ENCODE data around the gene PTGR1.

Gene PTGR1

GRCh38 chr9:111630964-111631213 is 31.4 kb upstream of the PTGR1 start:
- no peak overlapping the region for H2BK5ac ChIP-seq (ENCODE audit: low read depth, low read length, poor library complexity, severe bottlenecking)
- H2BK12ac ChIP-seq (ENCODE audit: low read length in 2 of 2): no peak overlapping the region
- DNase-seq: no peak
- no peak overlapping the region for H3K14ac ChIP-seq (ENCODE audit: low read length in 2 of 2)
- no peak overlapping the region for H4K91ac ChIP-seq (ENCODE audit: low read length)
- no peak overlapping the region for H2BK120ac ChIP-seq (ENCODE audit: low read depth, low read length)
- peak overlapping the region; percentile 87 for H4K8ac ChIP-seq (ENCODE audit: low read length)
- no peak overlapping the region for H2BK15ac ChIP-seq (ENCODE audit: low read depth, poor library complexity, severe bottlenecking)
- H3K9ac ChIP-seq (ENCODE audit: low read length): peak overlapping the region; percentile 96
- peak overlapping the region; percentile 76 to 99 for H3K4me3 ChIP-seq (ENCODE audit: insufficient read depth in 1 of 2, low read depth in 1 of 2, low read length in 2 of 2)
- H3K4me1 ChIP-seq (ENCODE audit: control insufficient read depth, insufficient read depth, low read depth, low read length): peaks cover 2% of the 10 kb centered on the region
- H2AFZ ChIP-seq (ENCODE audit: low read depth, low read length): peak overlapping the region; percentile 89
- WGBS: 3% methylated on average over 14 of the region's 14 CpGs
- no peak overlapping the region for H3K23ac ChIP-seq (ENCODE audit: low read length in 2 of 2)
- H3K27ac ChIP-seq (ENCODE audit: low read length, poor library complexity, severe bottlenecking): peak overlapping the region; percentile 81
- no peaks in the 10 kb centered on the region for H3K9me3 ChIP-seq (ENCODE audit: control insufficient read depth, low read length)
- H3K18ac ChIP-seq (ENCODE audit: low read depth in 1 of 2, low read length in 2 of 2): peak overlapping the region in 1 of 2 experiments; percentile 75
- H3K27me3 ChIP-seq (ENCODE audit: control insufficient read depth in 1 of 2, insufficient read depth in 1 of 2, low read length in 2 of 2): no peaks in the 10 kb centered on the region
- peak overlapping the region; percentile 95 for H3K4me2 ChIP-seq (ENCODE audit: low read length, poor library complexity, severe bottlenecking)
- H2AK5ac ChIP-seq (ENCODE audit: low read length, severe bottlenecking): no peak overlapping the region
- no peaks in the 10 kb centered on the region for H3K36me3 ChIP-seq (ENCODE audit: control insufficient read depth in 1 of 2, insufficient read depth in 2 of 2, low read depth in 1 of 2, low read length in 2 of 2)
- H3K79me1 ChIP-seq (replicated peaks; ENCODE audit: low read length, poor library complexity, severe bottlenecking): peaks cover 3% of the 10 kb centered on the region
- H3K4ac ChIP-seq (ENCODE audit: low read depth in 1 of 2, low read length in 2 of 2): no peak overlapping the region

GRCh38 chr9:111630182-111630963 is 30.9 kb upstream of the PTGR1 start:
- Histone ChIP-seq H3K4me2 (ENCODE audit: low read length, poor library complexity, severe bottlenecking) (peak overlapping the region; percentile 95), H3K9ac (ENCODE audit: low read length) (peak overlapping the region; percentile 96), H3K36me3 (ENCODE audit: control insufficient read depth in 1 of 2, insufficient read depth in 2 of 2, low read depth in 1 of 2, low read length in 2 of 2) (no peaks in the 10 kb centered on the region), H2BK120ac (ENCODE audit: low read depth, low read length) (no peak overlapping the region), H3K9me3 (ENCODE audit: control insufficient read depth, low read length) (no peaks in the 10 kb centered on the region), H3K23ac (ENCODE audit: low read length in 2 of 2) (no peak overlapping the region), H3K27me3 (ENCODE audit: control insufficient read depth in 1 of 2, insufficient read depth in 1 of 2, low read length in 2 of 2) (no peaks in the 10 kb centered on the region), H4K8ac (ENCODE audit: low read length) (peak overlapping the region; percentile 87), H3K4me3 (ENCODE audit: insufficient read depth in 1 of 2, low read depth in 1 of 2, low read length in 2 of 2) (peak overlapping the region; percentile 76 to 99), H2AFZ (ENCODE audit: low read depth, low read length) (peak overlapping the region; percentile 89), H3K4ac (ENCODE audit: low read depth in 1 of 2, low read length in 2 of 2) (no peak overlapping the region), H3K4me1 (ENCODE audit: control insufficient read depth, insufficient read depth, low read depth, low read length) (peaks cover 2% of the 10 kb centered on the region), H2BK5ac (ENCODE audit: low read depth, low read length, poor library complexity, severe bottlenecking) (no peak overlapping the region), H2AK5ac (ENCODE audit: low read length, severe bottlenecking) (no peak overlapping the region), H3K27ac (ENCODE audit: low read length, poor library complexity, severe bottlenecking) (peak overlapping the region; percentile 81), H2BK12ac (ENCODE audit: low read length in 2 of 2) (no peak overlapping the region), H3K14ac (ENCODE audit: low read length in 2 of 2) (no peak overlapping the region), H3K79me1 (replicated peaks; ENCODE audit: low read length, poor library complexity, severe bottlenecking) (no peaks in the 10 kb centered on the region), H4K91ac (ENCODE audit: low read length) (no peak overlapping the region), H3K18ac (ENCODE audit: low read depth in 1 of 2, low read length in 2 of 2) (peak overlapping the region in 1 of 2 experiments; percentile 75), H2BK15ac (ENCODE audit: low read depth, poor library complexity, severe bottlenecking) (no peak overlapping the region)
- no peak for DNase-seq
- 8% methylated on average over 15 of the region's 17 CpGs for whole genome bisulfite sequencing

- H3K9ac ChIP-seq (ENCODE audit: low read length): no peak overlapping the region
- no peak overlapping the region for H2BK12ac ChIP-seq (ENCODE audit: low read length in 2 of 2)
- peaks cover 2% of the 10 kb centered on the region for H3K4me1 ChIP-seq (ENCODE audit: control insufficient read depth, insufficient read depth, low read depth, low read length)
- no peak overlapping the region for H2AK5ac ChIP-seq (ENCODE audit: low read length, severe bottlenecking)
- H3K14ac ChIP-seq (ENCODE audit: low read length in 2 of 2): no peak overlapping the region
- H3K27me3 ChIP-seq (ENCODE audit: control insufficient read depth in 1 of 2, insufficient read depth in 1 of 2, low read length in 2 of 2): no peaks in the 10 kb centered on the region
- H2BK5ac ChIP-seq (ENCODE audit: low read depth, low read length, poor library complexity, severe bottlenecking): no peak overlapping the region
- no peaks in the 10 kb centered on the region for H3K9me3 ChIP-seq (ENCODE audit: control insufficient read depth, low read length)
- no peak overlapping the region for H4K91ac ChIP-seq (ENCODE audit: low read length)
- no peak overlapping the region for H3K23ac ChIP-seq (ENCODE audit: low read length in 2 of 2)
- H3K27ac ChIP-seq (ENCODE audit: low read length, poor library complexity, severe bottlenecking): no peak overlapping the region
- no peak overlapping the region for H2BK120ac ChIP-seq (ENCODE audit: low read depth, low read length)
- no peaks in the 10 kb centered on the region for H3K36me3 ChIP-seq (ENCODE audit: control insufficient read depth in 1 of 2, insufficient read depth in 2 of 2, low read depth in 1 of 2, low read length in 2 of 2)
- H3K18ac ChIP-seq (ENCODE audit: low read depth in 1 of 2, low read length in 2 of 2): no peak overlapping the region
- no peak overlapping the region for H4K8ac ChIP-seq (ENCODE audit: low read length)
- no peaks in the 10 kb centered on the region for H3K79me1 ChIP-seq (replicated peaks; ENCODE audit: low read length, poor library complexity, severe bottlenecking)
- H3K4me3 ChIP-seq (ENCODE audit: insufficient read depth in 1 of 2, low read depth in 1 of 2, low read length in 2 of 2): no peak overlapping the region
- 95% methylated on average over 4 of the region's 7 CpGs for WGBS
- H2AFZ ChIP-seq (ENCODE audit: low read depth, low read length): no peak overlapping the region
- H2BK15ac ChIP-seq (ENCODE audit: low read depth, poor library complexity, severe bottlenecking): no peak overlapping the region
- DNase-seq: no peak
- H3K4me2 ChIP-seq (ENCODE audit: low read length, poor library complexity, severe bottlenecking): no peak overlapping the region
- no peak overlapping the region for H3K4ac ChIP-seq (ENCODE audit: low read depth in 1 of 2, low read length in 2 of 2)
Observed at GRCh38 chr9:111628411-111628810, 29.0 kb upstream of the PTGR1 start.

GRCh38 chr9:111627260-111627963 is 28.0 kb upstream of the PTGR1 start:
- WGBS: 75% methylated on average over 5 of the region's 7 CpGs
- H3K9ac ChIP-seq (ENCODE audit: low read length): no peak overlapping the region
- H2BK12ac ChIP-seq (ENCODE audit: low read length in 2 of 2): no peak overlapping the region
- no peak overlapping the region for H3K18ac ChIP-seq (ENCODE audit: low read depth in 1 of 2, low read length in 2 of 2)
- no peak overlapping the region for H3K4me2 ChIP-seq (ENCODE audit: low read length, poor library complexity, severe bottlenecking)
- no peaks in the 10 kb centered on the region for H3K36me3 ChIP-seq (ENCODE audit: control insufficient read depth in 1 of 2, insufficient read depth in 2 of 2, low read depth in 1 of 2, low read length in 2 of 2)
- H3K27me3 ChIP-seq (ENCODE audit: control insufficient read depth in 1 of 2, insufficient read depth in 1 of 2, low read length in 2 of 2): no peaks in the 10 kb centered on the region
- no peak overlapping the region for H2BK15ac ChIP-seq (ENCODE audit: low read depth, poor library complexity, severe bottlenecking)
- no peak overlapping the region for H3K4me3 ChIP-seq (ENCODE audit: insufficient read depth in 1 of 2, low read depth in 1 of 2, low read length in 2 of 2)
- no peak overlapping the region for H4K8ac ChIP-seq (ENCODE audit: low read length)
- no peak overlapping the region for H3K4ac ChIP-seq (ENCODE audit: low read depth in 1 of 2, low read length in 2 of 2)
- no peak overlapping the region for H4K91ac ChIP-seq (ENCODE audit: low read length)
- no peaks in the 10 kb centered on the region for H3K79me1 ChIP-seq (replicated peaks; ENCODE audit: low read length, poor library complexity, severe bottlenecking)
- no peak overlapping the region for H2BK120ac ChIP-seq (ENCODE audit: low read depth, low read length)
- no peak overlapping the region for H2BK5ac ChIP-seq (ENCODE audit: low read depth, low read length, poor library complexity, severe bottlenecking)
- H3K27ac ChIP-seq (ENCODE audit: low read length, poor library complexity, severe bottlenecking): no peak overlapping the region
- no peak overlapping the region for H2AK5ac ChIP-seq (ENCODE audit: low read length, severe bottlenecking)
- H3K23ac ChIP-seq (ENCODE audit: low read length in 2 of 2): no peak overlapping the region
- H3K4me1 ChIP-seq (ENCODE audit: control insufficient read depth, insufficient read depth, low read depth, low read length): peaks cover 2% of the 10 kb centered on the region
- H3K9me3 ChIP-seq (ENCODE audit: control insufficient read depth, low read length): no peaks in the 10 kb centered on the region
- H2AFZ ChIP-seq (ENCODE audit: low read depth, low read length): no peak overlapping the region
- no peak overlapping the region for H3K14ac ChIP-seq (ENCODE audit: low read length in 2 of 2)
- no peak for DNase-seq

All from mesenchymal stem cell (in vitro differentiated cells and primary cell).